ENCODE measurements around the gene SLC44A1. TPM values are rescaled to one million over a fixed set of nuclear protein-coding genes. Genes with fewer than 3 reads are reported as not detected.

The SLC44A1 gene
- total RNA-seq, 1 donor from 2014 or later: 51.3 TPM

- H3K36me3 ChIP-seq (ENCODE audit: control insufficient read depth, insufficient read depth, low read length): no peaks in the 10 kb centered on the region
- H3K27me3 ChIP-seq (ENCODE audit: control insufficient read depth, insufficient read depth, low read length): no peaks in the 10 kb centered on the region
- H3K4me3 ChIP-seq (ENCODE audit: low read depth, low read length): no peak overlapping the region
- peak; percentile 5 for TF ChIP-seq CTCF (IDR thresholded peaks at IDR 0.05; ENCODE audit: insufficient read depth, low read length, severe bottlenecking)
- DNase-seq (ENCODE audit: low read depth): peak; percentile 69
- FAIRE-seq: peak; percentile 64
These were observed 111.3 kb downstream of the SLC44A1 start for GRCh38 chr9:105355781-105356180.

DNA sequence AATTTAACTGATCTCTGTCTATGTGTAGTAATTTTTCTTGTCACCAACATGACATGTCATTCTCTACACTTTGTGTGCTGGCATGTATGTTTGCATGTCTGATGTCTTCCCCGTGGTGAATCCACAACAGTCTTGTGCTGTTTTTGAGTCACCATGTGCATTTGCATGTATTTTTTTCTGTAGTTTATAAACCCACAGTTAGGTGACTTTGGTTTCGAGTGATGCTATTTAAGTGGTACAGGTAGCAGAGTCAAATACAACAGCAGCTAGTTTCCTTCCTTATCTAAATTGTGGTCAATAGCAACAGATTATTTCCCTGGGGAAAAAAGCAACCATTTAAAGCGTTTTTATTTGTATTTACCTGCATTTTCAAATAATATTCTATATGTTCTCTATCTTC lies 113.5 kb downstream of the SLC44A1 start:
- no peak for FAIRE-seq
- H3K27me3 ChIP-seq (ENCODE audit: control insufficient read depth, insufficient read depth, low read length): no peaks in the 10 kb centered on the region
- no peak overlapping the region for H3K4me3 ChIP-seq (ENCODE audit: low read depth, low read length)
- no peak for DNase-seq (ENCODE audit: low read depth)
- no peak for TF ChIP-seq CTCF (IDR thresholded peaks at IDR 0.05; ENCODE audit: insufficient read depth, low read length, severe bottlenecking)
- H3K36me3 ChIP-seq (ENCODE audit: control insufficient read depth, insufficient read depth, low read length): no peaks in the 10 kb centered on the region

DNA sequence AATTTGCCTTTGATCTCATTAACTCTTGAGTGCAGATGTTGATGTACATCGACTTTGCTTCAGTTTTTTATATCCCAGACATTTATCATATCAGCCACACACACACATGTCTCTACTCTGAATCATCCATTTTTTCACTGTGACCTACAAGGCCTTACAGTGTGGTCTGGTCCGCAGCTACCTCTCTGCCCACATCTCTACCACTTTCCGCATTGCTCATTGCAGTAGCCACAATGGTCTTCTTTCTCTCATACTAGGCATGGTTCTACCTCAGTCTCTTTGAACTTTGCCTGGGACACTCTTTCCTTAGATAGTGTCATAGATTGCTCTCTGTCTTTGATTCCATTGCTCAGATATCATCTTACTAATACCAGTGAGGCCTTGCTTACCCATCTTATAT lies 115.4 kb downstream of the SLC44A1 start:
- no peaks in the 10 kb centered on the region for H3K36me3 ChIP-seq (ENCODE audit: control insufficient read depth, insufficient read depth, low read length)
- H3K27me3 ChIP-seq (ENCODE audit: control insufficient read depth, insufficient read depth, low read length): no peaks in the 10 kb centered on the region
- no peak for TF ChIP-seq CTCF (IDR thresholded peaks at IDR 0.05; ENCODE audit: insufficient read depth, low read length, severe bottlenecking)
- FAIRE-seq: no peak
- no peak for DNase-seq (ENCODE audit: low read depth)
- H3K4me3 ChIP-seq (ENCODE audit: low read depth, low read length): no peak overlapping the region

- FAIRE-seq (no peak), DNase-seq (ENCODE audit: low read depth) (peak; percentile 15)
- Histone ChIP-seq H3K36me3 (ENCODE audit: control insufficient read depth, insufficient read depth, low read length) (no peaks in the 10 kb centered on the region), H3K27me3 (ENCODE audit: control insufficient read depth, insufficient read depth, low read length) (no peaks in the 10 kb centered on the region), H3K4me3 (ENCODE audit: low read depth, low read length) (no peak overlapping the region)
- TF ChIP-seq CTCF (IDR thresholded peaks at IDR 0.05; ENCODE audit: insufficient read depth, low read length, severe bottlenecking): peak; percentile 8
These were observed 115.9 kb downstream of the SLC44A1 start for GRCh38 chr9:105360344-105360743.

GRCh38 chr9:105361873-105362272 lies 117.4 kb downstream of the SLC44A1 start:
- H3K4me3 ChIP-seq (ENCODE audit: low read depth, low read length): no peak overlapping the region
- FAIRE-seq (no peak), DNase-seq (ENCODE audit: low read depth) (no peak)
- no peaks in the 10 kb centered on the region for H3K36me3 ChIP-seq (ENCODE audit: control insufficient read depth, insufficient read depth, low read length)
- no peak for TF ChIP-seq CTCF (IDR thresholded peaks at IDR 0.05; ENCODE audit: insufficient read depth, low read length, severe bottlenecking)
- no peaks in the 10 kb centered on the region for H3K27me3 ChIP-seq (ENCODE audit: control insufficient read depth, insufficient read depth, low read length)

DNA sequence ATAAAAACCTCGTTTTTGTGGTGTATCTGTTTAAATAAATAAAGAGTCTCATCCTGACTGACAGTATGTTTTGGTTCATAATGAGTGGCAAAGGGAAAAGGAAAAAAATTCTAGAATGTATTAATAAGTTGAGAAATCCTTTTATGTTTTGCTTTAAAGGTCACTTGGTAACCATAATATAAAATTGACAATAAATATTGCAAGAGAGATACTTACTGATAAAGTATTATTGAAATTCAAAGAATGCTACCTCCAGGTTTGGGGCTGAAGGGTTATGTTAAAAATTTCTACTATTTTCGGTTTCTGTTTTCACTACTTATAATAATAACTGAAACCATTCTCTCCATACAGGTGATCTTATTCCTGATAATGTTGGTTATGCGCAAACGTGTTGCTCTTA lies 118.0 kb downstream of the SLC44A1 start:
- no peak for TF ChIP-seq CTCF (IDR thresholded peaks at IDR 0.05; ENCODE audit: insufficient read depth, low read length, severe bottlenecking)
- DNase-seq (ENCODE audit: low read depth) (no peak), FAIRE-seq (no peak)

More for the DNA sequence above, 118.0 kb downstream of the SLC44A1 start:
- H3K27me3 ChIP-seq (ENCODE audit: control insufficient read depth, insufficient read depth, low read length): no peaks in the 10 kb centered on the region
- H3K4me3 ChIP-seq (ENCODE audit: low read depth, low read length): no peak overlapping the region
- H3K36me3 ChIP-seq (ENCODE audit: control insufficient read depth, insufficient read depth, low read length): no peaks in the 10 kb centered on the region

Measured in bronchial epithelial cell (primary cell).